ENCODE data around the gene NCMAP.

Gene NCMAP

GRCh38 chr1:24575905-24576587, 20.2 kb downstream of the NCMAP start:
- no peak for DNase-seq

GRCh38 chr1:24578846-24579245, 23.0 kb downstream of the NCMAP start:
- DNase-seq, result no peak

- DNase-seq, result no peak
Measured at GRCh38 chr1:24580756-24581155, 24.9 kb downstream of the NCMAP start.

GRCh38 chr1:24584171-24584647, 28.3 kb downstream of the NCMAP start:
- no peak for DNase-seq

- no peak for DNase-seq
Measured at GRCh38 chr1:24586119-24586518, 30.2 kb downstream of the NCMAP start.

GRCh38 chr1:24586970-24587820, 31.3 kb downstream of the NCMAP start:
- DNase-seq, result peak in 2 of 4 experiments; percentile 18 to 25

- DNase-seq, result no peak
Measured at GRCh38 chr1:24588573-24588972, 32.7 kb downstream of the NCMAP start.

- DNase-seq, result no peak
Measured at GRCh38 chr1:24589200-24589599, 33.3 kb downstream of the NCMAP start.

GRCh38 chr1:24591781-24592180, 35.9 kb downstream of the NCMAP start:
- DNase-seq, result no peak

GRCh38 chr1:24594328-24594598, 38.4 kb downstream of the NCMAP start:
- DNase-seq, result no peak

- DNase-seq, result no peak
Measured at GRCh38 chr1:24596401-24596880, 40.6 kb downstream of the NCMAP start.

GRCh38 chr1:24599265-24599664, 43.4 kb downstream of the NCMAP start:
- no peak for DNase-seq

- DNase-seq, result no peak
Measured at GRCh38 chr1:24600551-24600950, 44.7 kb downstream of the NCMAP start.

- DNase-seq, result no peak
Measured at GRCh38 chr1:24605534-24606295, 49.8 kb downstream of the NCMAP start.

- DNase-seq, result no peak
Measured at GRCh38 chr1:24606296-24606605, 50.4 kb downstream of the NCMAP start.

- DNase-seq, result no peak
Measured at GRCh38 chr1:24606621-24607020, 50.7 kb downstream of the NCMAP start.

GRCh38 chr1:24609949-24610517, 54.1 kb downstream of the NCMAP start:
- DNase-seq, result no peak

- no peak for DNase-seq
Measured at GRCh38 chr1:24619376-24619775, 63.5 kb downstream of the NCMAP start.

GRCh38 chr1:24620678-24621077, 64.8 kb downstream of the NCMAP start:
- no peak for DNase-seq

- no peak for DNase-seq
Measured at GRCh38 chr1:24621121-24621520, 65.2 kb downstream of the NCMAP start.

GRCh38 chr1:24622218-24622617, 66.3 kb downstream of the NCMAP start:
- no peak for DNase-seq

GRCh38 chr1:24632832-24633175, 76.9 kb downstream of the NCMAP start:
- DNase-seq, result no peak

GRCh38 chr1:24635195-24635843, 79.4 kb downstream of the NCMAP start:
- no peak for DNase-seq
